Measurements from ENCODE around the gene MACROD1.
"Not testable (repeated sequence)": the region's sequence is repeated elsewhere in the genome, so short reads cannot be mapped to it uniquely, and the experiment has no call there.

The MACROD1 gene

GRCh38 chr11:63978551-63979239 lies 187.2 kb downstream of the MACROD1 start:
- H3K79me2 ChIP-seq (ENCODE audit: insufficient read depth, low read length) = peaks cover 31% of the 10 kb centered on the region
- no peaks in the 10 kb centered on the region for H4K20me1 ChIP-seq (ENCODE audit: low read depth, low read length)
- H3F3A ChIP-seq (ENCODE audit: insufficient read depth) = no peaks in the 10 kb centered on the region
- no peaks in the 10 kb centered on the region for H3K36me3 ChIP-seq (ENCODE audit: low read length)
- H3K9ac ChIP-seq (ENCODE audit: low read length) = no peak overlapping the region
- no peaks in the 10 kb centered on the region for H3K27me3 ChIP-seq (ENCODE audit: low read length)
- H3K9me3 ChIP-seq (ENCODE audit: insufficient read depth, low read length) = no peaks in the 10 kb centered on the region
- H3K4me3 ChIP-seq (ENCODE audit: insufficient read depth, low read length, poor library complexity, severe bottlenecking) = no peak overlapping the region
- H3K4me2 ChIP-seq (ENCODE audit: low read depth, low read length, poor library complexity, severe bottlenecking) = no peak overlapping the region
- no peak overlapping the region for H3K27ac ChIP-seq (ENCODE audit: low read depth, low read length)
- H2AFZ ChIP-seq (ENCODE audit: low read depth, low read length, severe bottlenecking) = no peak overlapping the region
- no peaks in the 10 kb centered on the region for H3K9me2 ChIP-seq (replicated peaks; ENCODE audit: insufficient read depth, low read length)
- TF ChIP-seq EZH2phosphoT487 (conservative IDR thresholded peaks at IDR 0.05; ENCODE audit: low read length) (no peak), CTCF (IDR thresholded peaks at IDR 0.05; ENCODE audit: insufficient read depth, low read length, poor library complexity, severe bottlenecking) (no peak)

GRCh38 chr11:63974259-63975143 lies 191.4 kb downstream of the MACROD1 start, which contains the start of gene COX8A:
COX8A (plus strand) TSS chr11:63974620; CDS start chr11:63974681, 61 bp downstream.
- Histone ChIP-seq H3K4me3 (ENCODE audit: insufficient read depth, low read length, poor library complexity, severe bottlenecking) (peak within 1 kb of the TSS; percentile 83), H3K9ac (ENCODE audit: low read length) (peak within 1 kb of the TSS; percentile 90), H2AFZ (ENCODE audit: low read depth, low read length, severe bottlenecking) (peak within 1 kb of the TSS; percentile 87), H3K27ac (ENCODE audit: low read depth, low read length) (peak within 1 kb of the TSS; percentile 69), H4K20me1 (ENCODE audit: low read depth, low read length) (no peaks in the 10 kb centered on the region), H3K27me3 (ENCODE audit: low read length) (no peaks in the 10 kb centered on the region), H3K4me2 (ENCODE audit: low read depth, low read length, poor library complexity, severe bottlenecking) (peak within 1 kb of the TSS; percentile 58), H3K9me3 (ENCODE audit: insufficient read depth, low read length) (no peaks in the 10 kb centered on the region), H3F3A (ENCODE audit: insufficient read depth) (no peaks in the 10 kb centered on the region), H3K79me2 (ENCODE audit: insufficient read depth, low read length) (peaks cover 30% of the 10 kb centered on the region), H3K9me2 (replicated peaks; ENCODE audit: insufficient read depth, low read length) (no peaks in the 10 kb centered on the region), H3K36me3 (ENCODE audit: low read length) (no peaks in the 10 kb centered on the region)
- TF ChIP-seq CTCF (IDR thresholded peaks at IDR 0.05; ENCODE audit: insufficient read depth, low read length, poor library complexity, severe bottlenecking) (no peak), EZH2phosphoT487 (conservative IDR thresholded peaks at IDR 0.05; ENCODE audit: low read length) (no peak)

- not testable (repeated sequence) for H3K9ac ChIP-seq (ENCODE audit: low read length); H3K27ac ChIP-seq (ENCODE audit: low read depth, low read length)
Measured at GRCh38 chr11:63973912-63974258, 192.0 kb downstream of the MACROD1 start.

GRCh38 chr11:63970902-63971301 lies 195.0 kb downstream of the MACROD1 start:
- Histone ChIP-seq H3K4me2 (ENCODE audit: low read depth, low read length, poor library complexity, severe bottlenecking) (no peak overlapping the region), H3K9me2 (replicated peaks; ENCODE audit: insufficient read depth, low read length) (no peaks in the 10 kb centered on the region)

More at GRCh38 chr11:63973912-63974258, 192.0 kb downstream of the MACROD1 start:
- not testable (repeated sequence) for H3F3A ChIP-seq (ENCODE audit: insufficient read depth); H4K20me1 ChIP-seq (ENCODE audit: low read depth, low read length); H3K27me3 ChIP-seq (ENCODE audit: low read length); H3K9me3 ChIP-seq (ENCODE audit: insufficient read depth, low read length); H3K9me2 ChIP-seq (replicated peaks; ENCODE audit: insufficient read depth, low read length); H3K36me3 ChIP-seq (ENCODE audit: low read length)
- Histone ChIP-seq H3K79me2 (ENCODE audit: insufficient read depth, low read length) (peaks cover 25% of the 10 kb centered on the region), H2AFZ (ENCODE audit: low read depth, low read length, severe bottlenecking) (peak overlapping the region; percentile 87), H3K4me2 (ENCODE audit: low read depth, low read length, poor library complexity, severe bottlenecking) (peak overlapping the region; percentile 49), H3K4me3 (ENCODE audit: insufficient read depth, low read length, poor library complexity, severe bottlenecking) (peak overlapping the region; percentile 41)

More at GRCh38 chr11:63970902-63971301, 195.0 kb downstream of the MACROD1 start:
- TF ChIP-seq CTCF (IDR thresholded peaks at IDR 0.05; ENCODE audit: insufficient read depth, low read length, poor library complexity, severe bottlenecking) = no peak
- H2AFZ ChIP-seq (ENCODE audit: low read depth, low read length, severe bottlenecking) = no peak overlapping the region
- H3K9me3 ChIP-seq (ENCODE audit: insufficient read depth, low read length) = no peaks in the 10 kb centered on the region
- peaks cover 15% of the 10 kb centered on the region for H3K79me2 ChIP-seq (ENCODE audit: insufficient read depth, low read length)
- H3K36me3 ChIP-seq (ENCODE audit: low read length) = no peaks in the 10 kb centered on the region
- no peaks in the 10 kb centered on the region for H4K20me1 ChIP-seq (ENCODE audit: low read depth, low read length)
- no peaks in the 10 kb centered on the region for H3K27me3 ChIP-seq (ENCODE audit: low read length)
- no peak overlapping the region for H3K4me3 ChIP-seq (ENCODE audit: insufficient read depth, low read length, poor library complexity, severe bottlenecking)
- H3K27ac ChIP-seq (ENCODE audit: low read depth, low read length) = no peak overlapping the region
- H3F3A ChIP-seq (ENCODE audit: insufficient read depth) = no peaks in the 10 kb centered on the region; the same call in 1 of the 2 replicates
- no peak overlapping the region for H3K9ac ChIP-seq (ENCODE audit: low read length)
